NOMO-1 treated with dmso at 0.1 percent for 144 hours (cell line): ENCODE measurements around the gene NDUFV1.
A peak's percentile ranks its signal among the peaks of the same experiment; 100 is the strongest.
"Not testable (repeated sequence)": the region's sequence is repeated elsewhere in the genome, so short reads cannot be mapped to it uniquely, and the experiment has no call there.

Experiments used
- DNase-seq: peaks from one replicate; lab custom pipeline; 2025; ENCODE audit not compliant: unreplicated experiment; lab: John Stamatoyannopoulos, UW

Gene NDUFV1

DNA sequence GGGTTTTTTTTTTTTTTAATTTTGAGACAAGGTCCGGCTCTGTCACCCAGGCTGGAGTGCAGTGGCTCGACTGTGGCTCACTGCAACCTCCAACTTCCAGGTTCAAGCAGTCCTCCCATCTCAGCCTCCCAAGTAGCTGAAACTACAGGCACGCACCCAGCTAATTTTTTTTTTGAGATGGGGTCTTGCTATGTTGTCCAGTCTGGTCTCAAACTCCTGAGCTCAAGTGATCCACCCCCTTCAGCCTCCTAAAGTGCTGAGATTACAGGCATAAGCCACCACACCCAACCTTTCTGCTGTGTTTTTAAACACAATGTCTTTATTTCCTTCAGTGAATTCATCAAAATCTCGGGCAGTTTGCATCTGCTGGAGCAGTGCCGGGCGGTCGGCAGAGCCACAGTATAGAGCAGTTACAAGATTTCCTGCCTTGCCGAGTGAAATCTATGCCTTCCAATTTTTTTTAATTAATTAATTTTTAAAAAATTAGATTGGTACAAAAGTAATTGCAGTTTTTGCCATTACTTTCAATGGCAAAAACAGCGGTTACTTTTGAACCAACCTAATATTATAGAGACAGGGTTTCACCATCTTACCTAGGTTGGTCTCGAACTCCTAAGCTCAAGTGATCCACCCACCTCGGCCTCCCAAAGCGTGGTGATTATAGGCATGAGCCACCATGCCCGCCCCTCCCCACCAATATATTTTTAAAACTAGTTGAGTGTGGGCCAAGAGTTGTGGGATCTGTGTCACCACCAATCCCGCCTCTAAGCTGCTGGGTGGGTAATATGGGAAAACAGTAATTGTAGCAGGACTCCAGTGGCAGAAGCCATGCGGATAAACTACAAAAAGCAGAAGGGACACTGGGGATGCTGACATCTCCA lies 46.5 kb downstream of the NDUFV1 start:
- no peak for DNase-seq

DNA sequence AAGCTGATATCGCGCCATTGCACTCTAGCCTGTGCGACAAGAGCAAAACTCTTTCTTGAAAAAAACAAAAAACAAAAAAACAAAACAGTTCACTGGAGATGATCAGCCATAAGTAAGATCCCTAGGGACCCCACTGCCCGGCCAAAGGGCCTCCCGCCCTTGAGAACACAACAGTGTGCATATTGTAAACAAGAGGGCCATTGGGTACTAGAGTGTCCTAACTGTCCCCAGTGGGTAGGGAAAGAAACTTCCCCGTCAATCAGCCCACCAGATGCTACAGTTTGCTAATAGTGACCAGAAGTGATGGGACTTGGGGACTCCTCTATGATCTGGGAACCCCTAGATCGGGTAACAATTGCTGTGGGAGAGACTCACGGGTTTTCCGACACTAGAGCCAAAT lies 47.5 kb downstream of the NDUFV1 start:
- no peak for DNase-seq

DNA sequence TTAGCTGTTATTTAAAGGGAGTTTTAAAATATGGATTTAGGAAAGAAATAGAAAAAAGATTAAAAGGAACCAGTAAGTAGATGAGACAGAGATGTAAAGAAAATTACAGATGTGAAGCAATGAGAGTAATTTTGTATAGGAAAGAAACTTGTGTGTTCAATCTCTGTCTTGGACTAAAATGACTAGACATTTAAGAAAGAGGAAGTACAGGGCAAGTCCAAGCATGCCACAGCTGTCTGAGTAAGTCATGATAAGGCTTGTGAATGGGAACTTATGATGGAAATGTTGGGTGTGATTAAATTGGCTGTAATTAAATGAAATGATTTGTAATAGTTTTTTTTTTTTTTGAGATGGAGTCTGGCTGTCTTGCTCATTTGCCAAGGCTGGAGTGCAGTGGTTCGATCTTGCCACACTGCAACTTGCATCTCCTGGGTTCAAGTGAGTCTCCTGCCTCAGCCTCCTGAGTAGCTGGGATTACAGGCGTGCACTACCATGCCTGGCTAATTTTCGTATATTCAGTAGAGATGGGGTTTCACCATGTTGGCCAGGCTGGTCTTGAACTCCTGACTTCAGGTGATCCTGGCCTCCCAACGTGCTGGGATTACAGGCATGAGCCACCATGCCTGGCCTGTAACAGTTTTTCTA lies 49.7 kb downstream of the NDUFV1 start:
- peak; percentile 76 for DNase-seq

GRCh38 chr11:67657300-67657699 lies 50.6 kb downstream of the NDUFV1 start:
- DNase-seq, result no peak

DNA sequence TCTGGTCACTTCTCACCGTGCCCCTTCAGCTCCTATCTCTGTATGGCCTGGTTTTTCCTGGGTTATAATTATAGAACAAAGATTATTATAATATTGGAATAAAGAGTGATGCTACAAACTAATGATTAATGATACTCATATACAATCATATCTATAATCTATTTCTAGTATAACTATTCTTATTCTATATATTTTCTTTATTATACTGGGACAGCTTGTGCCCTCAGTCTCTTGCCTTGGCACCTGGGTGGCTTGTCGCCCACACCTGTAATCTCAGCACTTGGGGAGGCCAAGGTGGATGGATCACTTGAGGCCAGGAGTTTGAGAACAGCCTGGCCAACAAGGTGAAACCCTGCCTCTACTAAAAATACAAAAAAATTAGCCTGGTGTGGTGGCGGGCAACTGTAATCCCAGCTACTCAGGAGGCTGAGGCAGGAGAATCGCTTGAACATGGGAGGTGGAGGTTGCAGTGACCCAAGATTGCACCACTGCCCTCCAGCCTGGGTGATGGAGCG lies 53.0 kb downstream of the NDUFV1 start:
- DNase-seq, result not testable (repeated sequence)

DNA sequence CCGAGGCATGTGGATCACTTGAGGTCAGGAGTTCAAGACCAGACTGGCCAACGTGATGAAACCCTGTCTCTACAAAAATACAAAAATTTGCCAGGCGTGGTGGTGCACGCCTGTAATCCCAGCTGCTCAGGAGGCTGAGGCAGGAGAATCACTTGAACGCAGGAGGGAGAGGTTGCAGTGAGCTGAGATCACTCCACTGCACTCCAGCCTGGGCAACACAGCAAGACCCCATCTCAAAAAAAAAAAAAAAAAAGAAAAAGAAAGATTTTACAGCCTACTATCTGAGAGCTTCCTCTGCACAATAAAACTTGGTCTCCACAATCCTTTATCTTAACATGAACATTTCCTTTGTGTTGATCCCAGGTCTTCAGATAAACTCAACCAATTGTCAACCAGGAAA lies 54.0 kb downstream of the NDUFV1 start:
- DNase-seq, result not testable (repeated sequence)
